Testis (tissue), 2 donors: ENCODE data around the gene ARID3A.

Source experiments
- POLR2A ChIP-seq: fragments of 450-650 bp; IDR thresholded peaks from one replicate; pipeline ENCODE4 v1.6.1; 2017; ENCODE audit warnings: antibody characterized with exemption, mild to moderate bottlenecking, moderate library complexity
- TF ChIP-seq, protein P1 (sequence below), 3 experiments: fragments of 450-650 bp in 2 of 3; fragments of 200-600 bp in 1 of 3; sonication (generic) in 1 of 3; IDR thresholded peaks; one replicate each; pipeline ENCODE4 v1.5.1; 2016 to 2019; ENCODE audit warnings: antibody characterized with exemption in 3 of 3, mild to moderate bottlenecking in 2 of 3, moderate library complexity in 1 of 3

DNA sequence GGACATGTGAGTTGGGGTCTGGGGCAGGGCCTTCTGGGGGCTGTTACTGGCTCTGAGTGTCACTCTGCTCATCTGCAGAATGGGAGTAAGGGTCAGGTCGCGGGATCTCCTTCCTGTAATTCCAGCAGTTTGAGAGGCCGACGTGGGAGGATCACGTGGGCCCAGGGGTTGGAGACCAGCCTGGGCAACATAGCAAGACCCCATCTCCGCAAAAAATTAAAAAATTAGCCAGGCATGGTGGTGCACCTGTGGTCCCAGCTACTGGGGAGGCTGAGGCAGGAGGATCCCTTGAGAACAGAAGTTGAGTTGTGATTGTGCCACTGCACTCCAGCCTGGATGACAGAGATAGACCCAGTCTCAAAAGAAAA lies 4.0 kb downstream of the ARID3A start:
- TF ChIP-seq, protein P1, sequence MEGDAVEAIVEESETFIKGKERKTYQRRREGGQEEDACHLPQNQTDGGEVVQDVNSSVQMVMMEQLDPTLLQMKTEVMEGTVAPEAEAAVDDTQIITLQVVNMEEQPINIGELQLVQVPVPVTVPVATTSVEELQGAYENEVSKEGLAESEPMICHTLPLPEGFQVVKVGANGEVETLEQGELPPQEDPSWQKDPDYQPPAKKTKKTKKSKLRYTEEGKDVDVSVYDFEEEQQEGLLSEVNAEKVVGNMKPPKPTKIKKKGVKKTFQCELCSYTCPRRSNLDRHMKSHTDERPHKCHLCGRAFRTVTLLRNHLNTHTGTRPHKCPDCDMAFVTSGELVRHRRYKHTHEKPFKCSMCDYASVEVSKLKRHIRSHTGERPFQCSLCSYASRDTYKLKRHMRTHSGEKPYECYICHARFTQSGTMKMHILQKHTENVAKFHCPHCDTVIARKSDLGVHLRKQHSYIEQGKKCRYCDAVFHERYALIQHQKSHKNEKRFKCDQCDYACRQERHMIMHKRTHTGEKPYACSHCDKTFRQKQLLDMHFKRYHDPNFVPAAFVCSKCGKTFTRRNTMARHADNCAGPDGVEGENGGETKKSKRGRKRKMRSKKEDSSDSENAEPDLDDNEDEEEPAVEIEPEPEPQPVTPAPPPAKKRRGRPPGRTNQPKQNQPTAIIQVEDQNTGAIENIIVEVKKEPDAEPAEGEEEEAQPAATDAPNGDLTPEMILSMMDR (IDR thresholded peaks at IDR 0.05): no peak
- no peak for TF ChIP-seq POLR2A
